GM18505 (cell line): ENCODE results near the gene C2CD4C.
"Not testable (repeated sequence)": the region's sequence is repeated elsewhere in the genome, so short reads cannot be mapped to it uniquely, and the experiment has no call there.

ENCODE experiments used
- ATAC-seq: cut with Tn5 transposase; IDR thresholded peaks from one replicate; pipeline ENCODE4 v1.9.1; 2021; ENCODE audit not compliant: unreplicated experiment
- POLR2A ChIP-seq: IDR thresholded peaks from 4 replicates; pipeline ENCODE4 v1.6.1; 2011; ENCODE audit warnings: borderline replicate concordance; ENCODE audit not compliant: insufficient read depth, insufficient read length; ENCODE audit errors: extremely low read depth

The C2CD4C gene

DNA sequence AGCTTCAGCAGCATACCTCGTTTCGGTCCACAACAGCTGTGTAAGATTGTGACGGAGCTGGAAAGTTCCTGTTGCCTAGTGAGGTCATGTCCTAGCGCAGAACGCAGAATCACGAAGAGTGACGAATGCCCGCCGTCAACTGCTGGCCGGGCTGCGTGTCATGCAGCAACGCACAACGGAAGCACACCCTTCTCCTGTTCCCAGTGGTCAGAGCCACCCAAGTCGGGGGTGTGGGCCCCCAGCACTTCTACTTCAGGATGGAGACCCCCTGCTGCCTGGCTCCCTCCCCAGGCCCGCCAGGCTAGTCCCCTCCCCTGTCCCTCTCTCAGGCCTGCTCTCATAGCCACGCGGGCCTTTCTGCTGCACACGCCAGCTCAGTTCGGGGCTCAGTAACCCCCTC lies 25.9 kb downstream of the C2CD4C start:
- TF ChIP-seq POLR2A = no peak
- peak; percentile 17 for ATAC-seq

DNA sequence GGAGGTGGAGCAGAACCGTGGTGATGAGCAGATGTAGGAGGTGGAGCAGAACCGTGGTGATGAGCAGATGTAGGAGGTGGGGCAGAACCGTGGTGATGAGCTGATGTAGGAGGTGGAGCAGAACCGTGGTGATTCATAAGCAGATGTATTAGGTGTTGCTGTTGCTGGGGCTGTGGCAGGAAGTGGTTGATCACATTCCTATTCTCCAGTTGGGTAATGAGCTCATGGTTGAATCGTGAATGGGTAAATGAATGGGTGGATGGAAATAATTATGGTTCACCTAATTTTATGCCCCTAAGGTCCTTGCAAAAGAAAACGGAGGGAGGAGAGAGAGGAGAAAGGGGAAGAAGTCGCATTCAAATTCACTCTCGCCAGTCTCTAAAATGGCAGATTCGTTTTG lies 26.4 kb downstream of the C2CD4C start:
- peak; percentile 58 for ATAC-seq

DNA sequence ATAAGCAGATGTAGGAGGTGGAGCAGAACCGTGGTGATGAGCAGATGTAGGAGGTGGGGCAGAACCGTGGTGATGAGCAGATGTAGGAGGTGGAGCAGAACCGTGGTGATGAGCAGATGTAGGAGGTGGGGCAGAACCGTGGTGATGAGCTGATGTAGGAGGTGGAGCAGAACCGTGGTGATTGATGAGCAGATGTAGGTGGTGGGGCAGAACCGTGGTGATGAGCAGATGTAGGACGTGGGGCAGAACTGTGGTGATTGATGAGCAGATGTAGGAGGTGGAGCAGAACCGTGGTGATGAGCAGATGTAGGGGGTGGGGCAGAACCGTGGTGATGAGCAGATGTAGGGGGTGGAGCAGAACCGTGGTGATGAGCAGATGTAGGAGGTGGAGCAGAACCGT lies 27.0 kb downstream of the C2CD4C start:
- not testable (repeated sequence) for ATAC-seq

DNA sequence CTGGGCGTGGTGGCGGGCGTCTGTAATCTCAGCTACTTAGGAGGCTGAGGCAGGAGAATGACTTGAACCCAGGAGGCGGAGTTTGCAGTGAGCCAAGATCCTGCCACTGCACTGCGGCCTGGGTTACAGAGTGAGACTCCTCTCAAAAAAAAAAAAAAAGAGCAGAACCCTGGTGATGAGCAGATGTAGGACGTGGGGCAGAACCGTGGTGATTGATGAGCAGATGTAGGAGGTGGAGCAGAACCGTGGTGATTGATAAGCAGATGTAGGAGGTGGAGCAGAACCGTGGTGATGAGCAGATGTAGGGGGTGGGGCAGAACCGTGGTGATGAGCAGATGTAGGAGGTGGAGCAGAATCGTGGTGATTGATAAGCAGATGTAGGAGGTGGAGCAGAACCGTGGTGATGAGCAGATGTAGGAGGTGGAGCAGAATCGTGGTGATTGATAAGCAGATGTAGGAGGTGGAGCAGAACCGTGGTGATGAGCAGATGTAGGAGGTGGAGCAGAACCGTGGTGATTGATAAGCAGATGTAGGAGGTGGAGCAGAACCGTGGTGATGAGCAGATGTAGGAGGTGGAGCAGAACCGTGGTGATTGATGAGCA lies 28.2 kb downstream of the C2CD4C start:
- not testable (repeated sequence) for ATAC-seq

DNA sequence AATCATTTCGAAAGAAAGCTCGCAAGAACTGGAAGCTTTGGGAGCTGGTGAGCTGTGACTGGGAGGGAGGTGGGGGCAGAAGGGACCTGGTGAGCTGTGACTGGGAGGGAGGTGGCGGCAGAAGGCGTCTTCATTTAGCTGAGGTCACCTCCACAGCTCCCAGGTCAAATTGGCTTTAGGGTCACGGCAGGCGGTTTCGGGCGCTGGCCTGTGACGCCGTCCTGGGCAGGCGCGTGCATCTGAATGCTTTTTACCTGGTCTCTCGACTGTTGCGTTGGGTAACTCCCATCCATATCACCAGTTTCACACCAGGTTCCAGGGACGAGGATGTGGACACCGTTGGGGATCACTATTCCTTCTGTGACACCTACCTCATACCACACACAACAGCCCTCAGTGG lies 29.2 kb downstream of the C2CD4C start:
- TF ChIP-seq POLR2A = no peak
- no peak for ATAC-seq

DNA sequence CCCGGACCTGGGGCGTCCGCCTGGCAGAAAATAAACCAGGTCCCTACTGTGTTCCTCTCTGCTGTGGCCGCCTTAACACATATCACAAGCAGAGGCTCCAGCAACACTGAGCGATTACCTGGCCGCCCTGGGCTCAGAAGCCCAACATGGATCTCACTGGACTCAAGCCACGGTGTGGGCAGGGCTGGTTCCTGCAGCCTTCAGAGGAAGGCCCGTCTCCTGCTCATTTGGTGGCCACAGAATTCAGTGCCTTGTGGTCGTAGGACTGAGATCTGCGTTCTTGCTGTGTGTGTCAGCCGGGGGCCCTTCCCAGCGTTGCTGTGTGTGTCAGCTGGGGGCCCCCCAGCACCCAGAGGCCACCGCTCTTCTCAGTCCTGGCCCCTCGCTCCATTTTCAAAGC lies 30.2 kb downstream of the C2CD4C start:
- TF ChIP-seq POLR2A = no peak
- ATAC-seq = no peak

DNA sequence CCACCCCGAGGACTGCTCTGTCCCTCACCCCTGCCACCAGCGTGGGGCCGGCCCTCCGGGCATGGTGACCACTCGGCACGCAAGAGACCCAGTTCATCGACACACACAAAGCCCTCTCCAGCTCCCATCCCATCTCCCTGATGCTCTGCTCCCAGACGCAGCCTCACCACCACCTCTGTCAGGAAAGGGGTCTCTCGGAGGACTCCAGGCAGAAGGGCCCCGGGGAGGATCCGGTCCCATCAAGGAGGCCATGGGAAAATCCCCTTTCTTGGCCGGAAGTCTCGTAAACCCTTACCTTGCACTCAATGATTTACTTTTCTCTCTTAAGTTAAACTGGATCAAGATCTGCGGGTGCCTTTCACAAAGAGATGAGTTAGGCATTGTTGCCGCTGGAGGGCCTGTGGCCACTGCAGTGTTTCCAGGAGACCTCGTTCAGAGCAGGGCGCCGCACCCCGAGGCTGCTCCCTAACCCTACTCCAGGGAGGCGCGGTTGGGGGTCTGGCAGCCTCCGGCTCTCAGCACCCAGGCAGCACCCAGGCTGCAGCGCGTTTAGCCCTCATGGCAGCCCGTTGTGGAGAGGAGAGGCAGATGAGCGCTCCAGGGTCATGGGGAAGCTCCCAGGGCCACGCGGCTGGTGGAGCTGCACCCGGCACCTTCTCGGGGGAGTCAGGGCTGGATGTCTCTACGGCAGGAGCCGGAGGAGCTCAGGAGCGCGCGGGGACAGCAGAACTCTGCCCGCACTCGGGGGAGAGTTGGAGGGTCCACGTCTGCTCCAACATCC lies 31.0 kb downstream of the C2CD4C start:
- TF ChIP-seq POLR2A = no peak
- ATAC-seq = no peak

DNA sequence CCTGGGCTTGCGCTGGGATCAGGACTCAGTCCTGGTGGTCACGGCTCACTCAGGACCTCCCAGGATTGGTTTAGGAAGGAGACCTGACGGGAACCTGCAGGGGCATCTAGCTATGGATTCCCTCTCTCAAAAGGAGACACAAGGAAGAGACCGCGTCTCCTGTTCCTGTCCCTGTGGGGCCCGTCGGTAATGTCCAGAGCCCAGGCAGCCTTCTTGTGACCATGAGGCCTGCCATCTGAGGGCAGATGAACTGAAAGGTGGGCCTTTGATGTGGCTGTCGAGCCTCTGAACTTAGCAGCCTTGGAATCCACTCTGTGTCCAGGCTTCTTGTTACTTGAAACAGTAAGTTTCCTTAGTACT lies 32.9 kb downstream of the C2CD4C start:
- TF ChIP-seq POLR2A = no peak
- ATAC-seq = no peak

DNA sequence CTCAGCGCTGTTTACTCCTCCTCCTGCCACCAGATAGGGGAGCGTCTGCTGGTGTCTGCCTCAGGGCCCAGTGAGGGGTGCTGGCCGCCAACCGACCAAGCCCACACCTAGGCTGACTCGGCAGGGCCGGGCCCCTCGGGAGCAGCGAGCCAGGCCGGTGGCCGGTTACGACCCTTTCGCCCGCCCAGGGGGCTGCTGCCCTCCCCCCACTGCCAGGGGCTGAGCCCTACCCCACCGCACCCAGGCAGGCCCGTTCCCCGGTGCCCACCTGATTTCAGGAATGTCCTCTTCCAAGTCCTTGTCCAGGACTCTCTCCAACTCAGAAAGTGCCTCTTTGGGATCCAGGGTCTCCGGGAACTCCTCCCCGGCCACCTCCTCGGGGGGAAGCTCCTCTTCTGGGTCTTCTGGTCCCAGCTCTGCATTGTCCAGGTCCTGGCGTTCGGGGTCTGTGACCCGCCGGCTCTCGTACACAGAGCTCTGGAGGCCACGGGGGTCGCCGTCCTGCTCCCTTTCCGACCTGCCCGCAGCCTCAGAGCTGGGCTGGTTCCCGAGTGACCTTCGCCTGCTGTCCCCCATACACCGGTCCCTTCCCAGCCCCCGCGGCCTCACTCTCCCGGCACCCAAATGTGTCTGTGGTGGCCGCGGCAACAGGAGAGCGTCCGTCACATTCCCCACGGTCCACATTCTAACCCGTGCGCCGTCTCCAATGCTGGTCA lies 33.4 kb downstream of the C2CD4C start:
- ATAC-seq = no peak

DNA sequence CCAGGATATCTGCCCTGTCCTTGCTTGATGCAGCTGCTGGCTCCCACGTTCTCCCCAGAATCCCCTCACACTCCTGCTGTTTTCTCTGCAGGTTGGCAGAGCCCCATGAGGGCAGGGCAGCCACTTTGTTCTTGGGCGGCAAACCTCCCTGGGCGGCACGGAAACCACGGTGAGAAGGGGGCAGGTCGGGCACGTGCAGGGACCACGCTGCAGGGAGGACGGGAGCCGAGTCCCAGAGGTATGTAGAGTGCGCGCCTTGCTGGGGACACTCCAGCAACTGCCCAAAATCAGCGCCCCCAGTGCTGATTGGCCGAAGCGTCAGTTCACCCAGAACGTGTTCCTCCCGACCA lies 34.1 kb downstream of the C2CD4C start:
- no peak for TF ChIP-seq POLR2A
- ATAC-seq = no peak

More for the DNA sequence above, 33.4 kb downstream of the C2CD4C start:
- no peak for TF ChIP-seq POLR2A

DNA sequence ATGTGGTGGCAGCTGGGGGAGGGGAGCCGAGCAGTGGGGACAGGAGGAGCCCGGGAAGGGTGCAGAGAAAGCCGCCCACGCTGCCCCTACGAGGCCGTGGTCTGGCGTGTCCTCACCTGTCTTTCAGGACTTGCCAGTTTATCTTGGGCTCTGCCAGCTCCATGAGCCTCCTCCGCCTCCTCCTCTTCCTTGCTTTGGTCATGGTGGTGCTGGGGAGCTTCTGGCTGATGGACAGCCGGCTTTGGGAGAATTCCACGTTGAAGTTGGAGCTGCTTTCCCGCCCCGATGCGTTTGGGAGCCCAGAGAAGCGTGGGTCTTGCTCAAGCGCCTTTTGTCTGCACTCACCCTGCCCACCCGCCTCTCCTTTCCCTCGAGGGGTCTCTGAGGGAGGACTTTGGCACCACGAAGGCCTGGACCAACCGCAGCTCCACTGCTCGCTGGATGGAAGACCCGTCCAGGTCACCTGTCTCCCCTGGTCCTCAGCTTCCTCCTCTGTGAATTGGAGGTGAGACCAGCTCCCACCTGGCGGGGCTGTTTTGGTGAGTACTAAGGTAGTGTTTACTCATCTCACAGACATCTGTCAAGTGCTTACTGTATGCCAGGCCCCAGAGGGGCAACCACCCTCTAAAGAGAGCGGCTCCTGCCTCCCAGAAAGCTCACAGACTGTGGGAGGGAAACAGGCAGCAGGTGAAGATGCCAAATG lies 34.6 kb downstream of the C2CD4C start:
- no peak for ATAC-seq
- TF ChIP-seq POLR2A = no peak

DNA sequence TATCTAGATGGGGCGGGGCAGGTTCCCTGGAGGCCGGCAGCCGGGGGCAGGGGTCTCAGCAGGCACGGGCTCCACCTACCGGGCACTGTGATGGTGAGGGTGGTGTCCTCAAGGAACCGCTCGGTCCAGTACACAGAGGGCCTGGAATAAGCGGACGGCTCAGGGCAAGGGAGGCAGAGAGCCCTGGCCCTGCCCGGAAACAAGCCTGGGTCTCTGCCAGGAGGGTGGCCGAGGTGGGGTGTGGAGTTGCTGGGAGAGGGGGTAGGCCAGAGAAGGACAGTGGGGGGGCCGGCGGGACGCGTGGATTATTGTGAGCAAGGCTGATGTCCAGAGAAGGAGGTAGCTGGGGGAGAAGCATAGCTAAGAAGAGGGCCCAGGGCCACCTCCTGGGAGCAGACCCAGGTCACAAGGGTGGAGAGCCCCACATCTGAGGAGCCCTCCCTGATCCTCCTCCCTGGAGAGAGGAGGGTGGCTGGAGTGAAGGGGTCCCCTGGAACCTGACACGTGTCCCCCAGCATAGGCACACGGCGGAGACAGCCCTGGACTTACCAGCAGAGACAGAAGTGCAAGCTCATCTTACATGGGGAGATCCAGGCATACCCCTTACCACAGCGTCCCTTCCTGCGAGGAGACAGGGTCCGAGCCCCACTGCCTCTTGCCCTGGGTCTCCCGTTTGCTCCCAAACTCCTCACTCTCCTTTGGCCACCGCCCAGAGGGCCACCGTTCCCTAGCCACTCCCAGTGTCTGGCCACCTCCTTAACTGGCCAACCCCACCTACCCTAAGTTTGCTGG lies 35.4 kb downstream of the C2CD4C start:
- TF ChIP-seq POLR2A = no peak
- ATAC-seq = no peak

DNA sequence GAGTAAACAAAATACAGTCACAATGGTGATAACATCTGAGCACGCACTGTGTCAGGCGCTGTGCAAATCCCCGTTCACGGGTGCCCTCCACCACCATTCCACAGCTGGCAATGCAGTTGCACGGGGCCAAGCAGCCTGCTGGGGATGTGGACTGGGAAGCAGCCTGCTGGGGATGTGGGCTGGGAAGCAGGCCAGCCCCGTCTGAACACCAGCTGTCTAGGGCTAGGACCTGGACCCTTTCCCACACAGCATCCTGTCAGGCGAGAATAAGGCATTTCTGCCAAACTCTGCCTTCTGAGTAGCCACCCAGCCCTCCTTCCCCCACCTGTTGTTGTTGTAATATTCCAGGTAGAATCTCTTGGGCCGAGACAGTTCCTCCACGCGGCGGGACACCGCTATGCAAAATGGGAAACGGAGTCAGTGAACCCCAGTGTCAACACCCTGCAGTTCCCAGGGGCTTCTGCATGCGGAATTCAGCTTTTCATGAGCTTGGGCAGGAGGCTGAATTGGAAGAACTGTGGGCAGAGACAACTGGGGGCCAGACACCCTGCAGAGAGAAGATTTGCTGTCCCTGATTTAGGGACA lies 36.5 kb downstream of the C2CD4C start:
- no peak for TF ChIP-seq POLR2A
- ATAC-seq = no peak
